ENCODE results near the gene LIMS1.

DNA sequence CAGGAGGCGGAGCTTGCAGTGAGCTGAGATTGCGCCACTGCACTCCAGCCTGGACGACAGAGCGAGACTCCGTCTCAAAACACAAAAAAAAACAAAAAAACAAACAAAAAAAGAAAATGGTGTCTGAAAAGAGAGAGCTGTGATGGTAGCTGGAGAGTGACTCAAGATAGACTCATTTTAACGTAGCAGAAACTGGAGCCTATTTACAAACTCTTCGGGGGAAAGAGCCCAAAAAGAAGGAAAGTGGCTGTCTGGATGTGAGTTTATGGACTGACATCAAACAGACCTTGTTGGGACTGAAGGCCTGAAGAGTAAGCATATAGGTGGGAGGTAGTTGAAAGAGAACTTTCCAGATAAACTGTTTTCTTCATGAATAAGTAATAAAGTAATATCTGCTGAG is 51.8 kb downstream of the LIMS1 start:
- TF ChIP-seq TAF1 (IDR thresholded peaks at IDR 0.05; ENCODE audit: borderline replicate concordance, low read depth, low read length) (no peak), POLR2AphosphoS5 (IDR thresholded peaks at IDR 0.05; ENCODE audit: low read depth, low read length) (no peak)

Data from GM12892 (cell line).